Panc1 (cell line): ENCODE data around the gene PRPS2. TPM values are rescaled to one million over a fixed set of nuclear protein-coding genes. Genes with fewer than 3 reads are reported as not detected.

Experiments
- ATAC-seq: fragments of 200-7000 bp; cut with Tn5 transposase; 2 replicates; pipeline ENCODE4 v1.9.1; 2020; ENCODE audit warnings: mild to moderate bottlenecking, moderate library complexity
- BruUV-seq: library from RNA; stranded (reverse); fragments of 400-500 nt; replicated peaks from 2 replicates; lab custom pipeline; 2021; lab: Mats Ljungman, UMichigan
- CTCF ChIA-PET: fragments of 300-600 bp; sonication (Branson Sonifier 250); formaldehyde crosslinking; loops from one replicate; lab custom pipeline; 2022; ENCODE audit warnings: antibody characterized with exemption; lab: Charles Lee
- POLR2A ChIA-PET: fragments of 300-600 bp; sonication (Branson Sonifier 250); formaldehyde crosslinking; loops from one replicate; lab custom pipeline; 2022; ENCODE audit warnings: antibody characterized with exemption; lab: Charles Lee
- DNase-seq: peaks from one replicate; pipeline ENCODE4 v3.0.0-alpha.2; 2010; ENCODE audit warnings: low read depth, low spot score
- H3K27ac ChIP-seq: 2 replicates; pipeline ENCODE4 v1.5.1; 2011; ENCODE audit warnings: mild to moderate bottlenecking, low read length, inconsistent platforms
- H3K27me3 ChIP-seq: fragments of 200-500 bp; sonication (Bioruptor generic); 2 replicates; pipeline ENCODE4 v1.6.0; 2014; ENCODE audit warnings: low read length, inconsistent platforms; ENCODE audit not compliant: control insufficient read depth, insufficient read depth
- H3K36me3 ChIP-seq: fragments of 200-500 bp; sonication (Bioruptor generic); 2 replicates; pipeline ENCODE4 v1.5.1; 2014; ENCODE audit warnings: inconsistent platforms, mild to moderate bottlenecking, low read length, moderate library complexity; ENCODE audit not compliant: control insufficient read depth, insufficient read depth
- H3K4me1 ChIP-seq: 2 replicates; pipeline ENCODE4 v1.5.1; 2011; ENCODE audit warnings: inconsistent platforms, mild to moderate bottlenecking, low read length, moderate library complexity; ENCODE audit not compliant: control insufficient read depth, insufficient read depth
- H3K4me3 ChIP-seq, 2 experiments: 2 replicates each; pipeline ENCODE4 v1.5.1; 2011 to 2012; ENCODE audit warnings: low read depth in 2 of 2, low read length in 2 of 2, mild to moderate bottlenecking in 2 of 2, inconsistent platforms in 1 of 2, moderate library complexity in 1 of 2
- H3K9me3 ChIP-seq: fragments of 200-500 bp; sonication (Bioruptor generic); 2 replicates; pipeline ENCODE4 v1.5.1; 2014; ENCODE audit warnings: low read depth, mild to moderate bottlenecking, inconsistent platforms, low read length, moderate library complexity; ENCODE audit not compliant: control insufficient read depth, insufficient read depth
- CTCF ChIP-seq: fragments of 450-650 bp; IDR thresholded peaks from 2 replicates; pipeline ENCODE4 v1.5.1; 2017; ENCODE audit warnings: mild to moderate bottlenecking
- POLR2AphosphoS5 ChIP-seq: IDR thresholded peaks from 2 replicates; pipeline ENCODE4 v1.6.1; 2012; ENCODE audit warnings: mild to moderate bottlenecking, low read depth, low read length, moderate library complexity
- REST ChIP-seq, 2 experiments: IDR thresholded peaks; 2 replicates each; pipeline ENCODE4 v1.6.1; 2011 to 2012; ENCODE audit warnings: low read depth in 2 of 2, control low read depth in 1 of 2, low read length in 1 of 2, mild to moderate bottlenecking in 1 of 2, moderate library complexity in 1 of 2; ENCODE audit not compliant: insufficient read depth in 1 of 2
- SIN3A ChIP-seq: IDR thresholded peaks from 2 replicates; pipeline ENCODE4 v1.6.1; 2012; ENCODE audit warnings: low read depth, mild to moderate bottlenecking, low read length, moderate library complexity, borderline replicate concordance; ENCODE audit not compliant: insufficient read depth
- TCF7L2 ChIP-seq: IDR thresholded peaks from 2 replicates; pipeline ENCODE4 v1.6.1; 2011; ENCODE audit warnings: mild to moderate bottlenecking, low read depth, low read length, inconsistent platforms
- in situ Hi-C: cut with HindIII; loops from 2 replicates; pipeline ENCODE4 v1.10.0; 2016; ENCODE audit warnings: low sequenced_read_pairs, low pct_unique_long_range_greater_than_20kb
- intact Hi-C: fragments of 100-400 bp; cut with micrococcal nuclease; formaldehyde crosslinking; loops from one replicate; pipeline ENCODE4 v1.10.0; 2022; ENCODE audit not compliant: unreplicated experiment
- total RNA-seq: library from RNA; stranded (reverse); gene quantifications from one replicate; pipeline ENCODE4 v1.2.1, GENCODE V29; 2021; ENCODE audit not compliant: unreplicated experiment

PRPS2 gene
- total RNA-seq, 1 experiment from 2014 or later: 28.4 TPM

DNA sequence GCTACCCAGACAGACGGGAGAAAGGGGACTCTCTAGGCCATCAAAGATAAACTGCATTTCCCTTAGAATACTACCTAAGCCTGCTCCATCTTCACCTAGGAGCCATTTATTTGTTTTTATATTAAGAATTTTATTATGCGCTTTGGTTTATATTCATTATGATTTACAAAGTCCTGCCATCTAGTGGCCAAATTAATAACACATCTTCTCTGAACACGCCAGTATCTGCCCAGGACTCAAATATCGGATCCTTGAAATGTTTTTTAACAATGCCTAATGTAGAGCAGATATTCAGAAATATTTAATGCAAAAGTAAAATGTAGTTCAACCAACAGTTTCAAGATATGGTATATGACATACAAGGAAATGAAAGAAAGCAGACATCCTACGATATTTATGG, 20.8 kb upstream of the PRPS2 start:
- Histone ChIP-seq H3K27ac (no peak overlapping the region), H3K4me3 (no peak overlapping the region), H3K4me1 (no peaks in the 10 kb centered on the region), H3K27me3 (no peaks in the 10 kb centered on the region), H3K9me3 (no peaks in the 10 kb centered on the region), H3K36me3 (no peaks in the 10 kb centered on the region)
- TF ChIP-seq REST (IDR thresholded peaks at IDR 0.05; ENCODE audit: insufficient read depth in 1 of 2, low read depth in 2 of 2, low read length in 1 of 2) (no peak), SIN3A (no peak), CTCF (peak; percentile 54; the same call in 1 of the 2 replicates), POLR2AphosphoS5 (no peak), TCF7L2 (no peak)
- BruUV-seq: no TSS peak
- intact Hi-C loops: loop anchor here (5.0 kb wide), 1 partner anchor 688 kb away; no protein-coding TSS in a partner anchor
- POLR2A ChIA-PET: no interaction called here
- DNase-seq: no peak
- peak; percentile 71 for ATAC-seq
- in situ Hi-C loops: no loop called here
- CTCF ChIA-PET: interaction anchor here (0.5 kb wide), 1 partner anchor 40 kb away, joined by 3 read pairs; no protein-coding TSS in a partner anchor

DNA sequence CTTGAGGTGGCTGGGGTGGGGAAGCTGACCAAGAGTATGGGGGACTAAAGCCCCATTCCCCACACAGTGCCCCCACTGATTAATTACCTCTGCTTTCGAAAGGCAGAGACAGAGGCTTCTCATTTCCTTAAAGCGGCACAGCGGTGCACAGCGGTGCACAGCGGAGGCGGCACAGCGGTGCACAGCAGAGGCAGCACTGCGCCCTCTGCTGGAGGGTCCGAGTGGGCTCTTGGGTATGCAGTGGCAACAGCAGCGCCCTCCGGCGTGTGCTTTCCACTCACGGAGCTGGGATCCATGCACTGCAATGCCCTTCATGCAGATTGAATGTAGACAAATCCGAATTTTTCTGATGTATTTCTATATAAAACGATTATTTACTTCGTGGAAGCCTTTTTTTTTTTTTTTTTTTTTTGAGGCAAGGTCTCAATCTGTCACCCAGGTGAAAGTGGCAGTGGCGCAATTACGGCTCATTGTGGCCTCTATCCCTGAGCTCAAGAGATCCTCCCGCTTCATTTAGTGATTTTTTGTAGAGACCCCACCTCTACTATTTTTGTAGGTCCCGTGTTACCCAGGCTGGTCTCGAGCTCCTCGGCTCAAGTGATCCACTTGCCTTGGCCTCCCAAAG, 19.7 kb upstream of the PRPS2 start:
- no TSS peak for BruUV-seq
- Histone ChIP-seq H3K36me3 (no peaks in the 10 kb centered on the region), H3K9me3 (no peaks in the 10 kb centered on the region), H3K4me1 (no peaks in the 10 kb centered on the region), H3K27ac (no peak overlapping the region), H3K4me3 (no peak overlapping the region), H3K27me3 (no peaks in the 10 kb centered on the region)
- ChIA-PET CTCF (no interaction called here), POLR2A (no interaction called here)
- in situ Hi-C loops (no loop called here), intact Hi-C loops (loop anchor here (5.0 kb wide), 1 partner anchor 689 kb away; no protein-coding TSS in a partner anchor)
- peak; percentile 93 for TF ChIP-seq CTCF
- TF ChIP-seq TCF7L2: no peak
- no peak for TF ChIP-seq SIN3A
- no peak for TF ChIP-seq POLR2AphosphoS5
- DNase-seq (no peak), ATAC-seq (peak; percentile 94)
